ENCODE measurements around the gene GRIN3B. TPM values are rescaled to one million over a fixed set of nuclear protein-coding genes. Genes with fewer than 3 reads are reported as not detected.

GRIN3B gene
- total RNA-seq, 1 experiment from 2014 or later, result not detected

DNA sequence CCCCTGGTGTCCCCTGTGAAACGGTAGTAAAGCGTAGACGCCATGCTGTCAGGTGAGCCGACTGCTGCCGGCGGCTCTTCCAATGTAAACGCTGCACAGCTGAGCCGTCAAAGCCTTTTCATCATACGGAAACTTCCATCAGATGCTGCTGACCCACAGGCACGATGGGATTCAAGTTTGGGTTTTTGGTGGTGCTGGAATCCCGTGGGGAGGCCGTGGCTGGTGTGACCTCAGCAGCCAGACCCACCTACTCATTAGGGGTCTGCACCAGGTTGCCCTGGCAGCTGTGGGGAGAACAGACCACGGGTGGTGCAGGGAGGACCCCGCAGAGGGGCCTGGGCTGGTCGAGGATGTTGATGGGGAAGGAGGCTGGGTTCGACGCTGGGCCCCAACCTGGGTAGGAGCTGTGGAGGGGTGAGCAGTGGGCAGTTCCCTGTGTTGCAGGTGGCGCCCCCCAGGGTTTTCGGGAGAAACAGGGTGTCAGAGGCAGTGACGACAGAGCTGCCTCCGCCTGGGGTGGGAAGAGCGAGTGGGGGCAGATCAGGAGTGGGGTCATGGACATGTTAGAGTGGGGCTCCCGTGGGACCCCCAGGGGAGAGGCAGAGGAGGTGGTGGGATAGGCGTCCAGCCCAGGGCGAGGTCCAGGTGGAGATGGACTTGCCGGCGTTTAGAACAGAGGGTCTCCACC lies 6.6 kb downstream of the GRIN3B start:
- no peak for DNase-seq (ENCODE audit: low spot score)

GRCh38 chr19:1007399-1008251 lies 7.4 kb downstream of the GRIN3B start:
- no peak for DNase-seq (ENCODE audit: low spot score)

DNA sequence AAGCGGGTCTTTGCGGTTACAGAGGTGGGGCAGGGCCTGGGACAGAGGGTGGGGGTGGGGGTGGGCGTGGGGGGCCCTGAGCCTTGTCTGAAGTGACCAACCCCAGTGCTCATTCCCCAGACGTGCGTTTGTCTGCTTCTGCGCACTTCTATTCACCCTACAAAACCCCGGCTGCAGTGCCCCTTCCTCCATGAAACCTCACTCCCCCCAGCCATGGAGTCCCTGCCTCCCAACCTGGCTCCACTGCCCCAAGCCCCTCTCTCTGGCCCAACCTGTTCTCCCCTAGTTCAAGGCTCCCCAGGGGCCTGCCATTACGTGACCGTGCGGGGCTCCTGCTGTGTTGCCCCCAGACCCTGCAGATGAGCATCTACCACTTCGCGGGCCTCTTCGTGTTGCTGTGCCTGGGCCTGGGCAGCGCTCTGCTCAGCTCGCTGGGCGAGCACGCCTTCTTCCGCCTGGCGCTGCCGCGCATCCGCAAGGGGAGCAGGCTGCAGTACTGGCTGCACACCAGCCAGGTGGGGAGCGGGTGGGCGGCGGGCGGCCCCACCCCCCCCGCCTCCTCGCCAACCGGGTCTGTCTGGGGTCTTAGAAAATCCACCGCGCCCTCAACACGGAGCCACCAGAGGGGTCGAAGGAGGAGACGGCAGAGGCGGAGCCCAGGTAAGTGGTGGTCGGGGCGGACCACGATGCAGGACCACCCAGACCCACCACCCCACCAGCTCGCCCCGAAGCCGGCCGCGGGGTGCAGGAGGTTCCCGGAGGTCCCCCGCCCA lies 8.2 kb downstream of the GRIN3B start:
- no peak for DNase-seq (ENCODE audit: low spot score)

- DNase-seq (ENCODE audit: low spot score), result no peak
Observed at GRCh38 chr19:1009041-1009980, 9.1 kb downstream of the GRIN3B start.

DNA sequence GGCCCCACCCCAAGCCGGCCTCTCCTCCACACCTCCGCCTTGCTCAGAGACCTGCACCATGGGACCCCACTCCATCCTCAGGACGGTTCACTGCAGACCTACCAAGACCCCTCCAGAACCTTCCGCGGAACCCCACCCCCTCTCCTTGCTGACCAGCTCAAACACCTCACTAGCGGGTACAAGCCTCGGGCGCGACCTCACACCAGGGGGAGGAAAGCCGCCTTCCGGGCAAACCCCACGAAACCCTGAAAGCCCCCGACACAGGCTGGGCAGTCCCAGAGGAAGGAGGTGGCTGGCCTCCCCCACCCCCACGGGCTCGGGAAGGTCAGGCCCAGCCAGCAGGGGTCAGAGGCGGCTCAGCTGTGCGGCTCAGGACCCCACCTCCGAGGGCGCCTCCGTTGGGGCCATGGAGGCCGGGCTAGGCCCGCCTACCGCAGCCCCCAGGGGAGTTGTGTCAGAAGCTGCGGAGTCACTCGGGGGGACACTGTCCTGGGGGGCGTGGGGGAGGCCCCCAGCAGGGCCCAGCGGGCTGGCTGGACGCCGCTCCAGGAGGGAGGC lies 9.8 kb downstream of the GRIN3B start:
- no peak for DNase-seq (ENCODE audit: low spot score)

- DNase-seq (ENCODE audit: low spot score), result no peak
Observed at GRCh38 chr19:1010586-1011510, 10.6 kb downstream of the GRIN3B start.

DNA sequence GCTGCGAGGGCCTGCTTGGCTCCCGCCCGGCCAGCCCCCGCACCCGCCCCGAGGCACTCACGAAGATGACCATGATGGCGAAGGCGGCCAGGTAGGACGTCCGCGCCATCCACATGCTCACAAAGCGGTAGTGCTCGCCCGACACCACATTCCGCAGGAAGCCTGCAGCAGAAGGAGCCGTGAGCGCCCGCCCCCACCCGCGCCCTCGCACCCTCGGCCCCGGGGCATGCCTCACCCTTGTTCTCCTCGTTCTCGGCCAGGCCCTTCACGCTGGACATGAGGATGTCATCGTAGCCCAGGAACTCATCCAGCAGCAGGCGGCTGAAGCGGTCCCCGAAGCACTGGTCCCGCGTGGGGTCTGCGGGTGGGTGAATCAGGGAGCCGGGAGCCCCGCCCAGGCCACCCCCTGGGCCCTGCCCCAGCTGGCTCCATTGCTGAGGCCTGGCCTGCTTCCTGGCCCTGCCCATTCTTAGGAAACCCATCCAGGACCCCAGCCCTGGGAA lies 11.7 kb downstream of the GRIN3B start:
- no peak for DNase-seq (ENCODE audit: low spot score)

- no peak for DNase-seq (ENCODE audit: low spot score)
Observed at GRCh38 chr19:1012334-1012733, 12.1 kb downstream of the GRIN3B start.

- DNase-seq (ENCODE audit: low spot score), result no peak
Observed at GRCh38 chr19:1013218-1013617, 13.0 kb downstream of the GRIN3B start.

GRCh38 chr19:1014161-1015060 lies 14.2 kb downstream of the GRIN3B start:
- no peak for DNase-seq (ENCODE audit: low spot score)

DNA sequence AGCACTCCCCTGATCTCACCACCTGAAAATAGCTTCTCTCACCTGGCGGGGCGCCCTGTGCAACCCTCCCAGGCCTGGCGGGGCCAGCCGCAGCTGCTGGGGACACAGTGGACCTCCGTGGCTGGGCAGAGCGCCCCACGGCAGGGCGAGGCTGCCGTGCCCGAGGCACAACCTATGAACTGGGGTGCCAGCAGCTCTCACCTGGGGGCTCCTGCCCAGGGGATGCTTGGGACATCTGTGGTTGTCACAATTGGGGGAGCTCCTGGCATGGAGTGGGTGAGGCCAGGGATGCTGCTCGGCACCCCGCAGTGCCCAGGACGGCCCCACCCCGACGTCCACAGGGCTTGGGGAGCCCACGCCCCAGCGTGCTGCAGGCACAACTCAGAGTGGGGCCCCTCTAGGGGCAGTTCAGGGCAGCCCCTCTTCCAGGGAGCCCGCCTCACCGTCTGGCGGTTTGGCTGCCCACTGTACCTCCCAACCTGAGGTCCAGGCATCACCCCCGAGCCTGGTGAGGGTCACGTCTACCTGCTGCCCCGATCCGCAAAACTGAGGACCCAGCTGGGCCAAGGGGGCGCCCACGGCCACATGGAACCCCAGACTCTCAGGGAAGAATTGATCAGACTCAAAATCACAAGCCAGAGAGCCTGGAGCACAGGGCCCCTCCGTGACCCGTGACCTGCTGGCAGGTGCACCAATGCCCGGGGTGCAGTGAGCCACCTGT lies 15.0 kb downstream of the GRIN3B start:
- no peak for DNase-seq (ENCODE audit: low spot score)

GRCh38 chr19:1015782-1016646 lies 15.8 kb downstream of the GRIN3B start:
- no peak for DNase-seq (ENCODE audit: low spot score)

GRCh38 chr19:1016647-1017114 lies 16.5 kb downstream of the GRIN3B start:
- DNase-seq (ENCODE audit: low spot score), result peak; percentile 52

DNA sequence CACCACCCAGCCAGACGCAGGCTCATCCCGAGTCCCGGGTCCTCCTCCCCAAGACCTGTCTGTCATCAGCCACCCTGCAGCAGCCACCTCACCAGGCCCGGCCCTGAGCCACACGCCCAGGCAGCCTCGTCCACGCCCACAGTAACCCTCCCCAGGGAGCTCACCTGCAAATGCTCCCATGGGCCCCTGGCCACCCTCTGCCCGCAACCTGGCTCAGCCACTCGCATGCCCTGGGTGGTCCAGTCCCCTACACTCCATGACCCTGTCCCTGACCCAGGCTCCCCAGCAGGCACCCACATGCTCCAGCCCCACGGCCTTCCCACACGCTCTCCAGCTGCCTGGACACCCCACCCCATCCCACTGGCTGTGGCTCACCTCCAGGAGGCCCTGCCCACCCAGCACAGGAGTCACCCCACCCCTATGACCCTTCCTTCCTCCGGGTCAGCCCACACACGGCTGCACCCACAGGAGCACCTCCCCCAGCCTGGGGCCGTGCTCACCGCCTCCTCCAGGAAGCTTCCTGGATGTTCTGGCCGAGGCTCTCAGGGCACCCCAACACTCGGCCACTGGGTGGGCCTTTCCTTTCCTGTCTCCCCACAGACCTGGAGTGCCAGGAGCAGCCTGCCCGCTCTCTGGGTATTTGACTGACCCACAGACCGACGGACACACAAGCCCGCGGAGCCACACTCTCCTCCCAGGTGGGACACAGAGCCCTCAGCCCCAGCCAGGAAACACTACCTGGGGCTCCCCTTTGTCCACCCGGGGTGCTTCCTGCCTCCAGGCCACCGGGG lies 17.1 kb downstream of the GRIN3B start:
- DNase-seq (ENCODE audit: low spot score), result peak; percentile 59

DNA sequence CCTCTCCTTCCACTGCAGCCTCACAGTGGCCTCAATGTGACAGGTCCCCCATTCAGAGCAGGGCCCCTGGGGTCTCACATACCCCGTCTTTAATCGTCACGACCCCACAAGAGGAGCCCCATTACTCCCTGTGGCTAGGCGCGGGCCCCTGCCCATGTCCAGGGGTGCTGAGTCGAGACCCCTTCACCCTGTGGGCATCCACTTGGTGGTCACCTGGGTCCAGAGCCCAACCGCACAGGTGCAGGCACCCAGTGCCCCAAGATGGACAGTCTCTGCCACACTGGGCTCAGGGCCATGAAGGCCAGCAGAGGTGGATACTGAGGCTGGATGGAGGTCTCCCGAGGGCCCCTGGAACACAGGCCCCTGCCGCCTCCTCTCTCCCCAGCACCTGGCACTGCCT lies 17.7 kb downstream of the GRIN3B start:
- no peak for DNase-seq (ENCODE audit: low spot score)

DNA sequence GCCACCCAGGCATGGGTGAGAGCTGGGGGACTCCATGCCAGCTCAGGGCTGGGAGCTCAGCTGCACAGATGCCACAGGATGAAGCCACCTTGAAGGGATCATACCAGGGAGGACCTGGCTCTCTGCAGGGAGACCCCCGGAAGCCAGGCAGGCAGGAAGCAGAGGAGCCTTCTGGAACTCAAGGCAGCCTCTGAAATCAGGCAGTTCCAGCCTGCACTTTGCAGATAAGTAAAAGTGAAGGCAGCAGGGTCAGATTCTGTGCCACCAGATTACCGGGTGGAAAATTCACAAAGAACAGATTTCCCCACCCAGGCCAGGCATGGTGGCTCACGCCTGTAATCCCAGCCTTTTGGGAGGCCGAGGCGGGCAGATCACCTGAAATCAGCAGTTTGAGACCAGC lies 18.2 kb downstream of the GRIN3B start:
- no peak for DNase-seq (ENCODE audit: low spot score)
